ENCODE results near the gene TNKS1BP1. TPM values are rescaled to one million over a fixed set of nuclear protein-coding genes. Genes with fewer than 3 reads are reported as not detected.

TNKS1BP1 gene
- total and polyA plus RNA-seq, 9 of the 15 experiments (the other 6 are each of a cell fraction or from before 2014, with no cell fraction given) = 1.1 to 47.2 (median 10.9) TPM

DNA sequence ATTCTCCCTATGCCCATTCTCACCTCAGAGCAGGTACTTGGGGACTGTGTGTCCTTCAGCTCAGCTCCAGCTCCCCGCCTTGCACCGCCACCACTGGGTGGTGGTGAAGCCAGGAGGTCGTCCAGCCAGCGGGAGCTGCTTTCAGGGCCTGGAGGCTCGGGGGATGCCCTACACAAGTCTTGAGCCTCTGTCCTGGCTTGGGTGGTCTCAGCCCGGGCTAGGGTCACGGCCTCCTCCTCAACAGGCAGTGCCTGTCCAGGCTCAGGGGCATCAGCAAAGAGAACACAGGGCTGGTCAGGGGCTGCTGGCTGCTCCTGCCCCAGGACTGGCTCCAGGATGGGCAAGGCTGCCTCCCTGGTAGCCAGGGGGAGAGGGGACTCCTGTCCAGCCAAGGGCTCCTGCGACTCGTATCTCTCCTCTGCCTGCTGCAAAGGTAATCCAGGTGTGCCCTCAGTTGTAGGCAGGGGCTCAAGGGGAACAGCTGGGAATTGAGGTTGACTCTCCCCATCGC lies 12.2 kb downstream of the TNKS1BP1 start (continued):
- TF ChIP-seq, protein P1, sequence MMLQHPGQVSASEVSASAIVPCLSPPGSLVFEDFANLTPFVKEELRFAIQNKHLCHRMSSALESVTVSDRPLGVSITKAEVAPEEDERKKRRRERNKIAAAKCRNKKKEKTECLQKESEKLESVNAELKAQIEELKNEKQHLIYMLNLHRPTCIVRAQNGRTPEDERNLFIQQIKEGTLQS (IDR thresholded peaks at IDR 0.05) = peak; percentile 59
- TF ChIP-seq, protein P1 (CRISPR knock-in tag; conservative IDR thresholded peaks at IDR 0.05) = no peak
- TF ChIP-seq ELF2 (CRISPR knock-in tag; IDR thresholded peaks at IDR 0.05) (no peak), ZBTB8A (IDR thresholded peaks at IDR 0.05; ENCODE audit: partially characterized antibody) (no peak), ZNF583 (CRISPR knock-in tag; IDR thresholded peaks at IDR 0.05) (no peak), CHD4 (IDR thresholded peaks at IDR 0.05; ENCODE audit: insufficient read depth, insufficient replicate concordance, low read depth, low read length, poor library complexity, severe bottlenecking) (no peak), ZSCAN29 (IDR thresholded peaks at IDR 0.05) (no peak), ZNF263 (CRISPR knock-in tag; IDR thresholded peaks at IDR 0.05; ENCODE audit: borderline replicate concordance) (no peak), POLR2G (IDR thresholded peaks at IDR 0.05; ENCODE audit: low read depth, low read length) (peak; percentile 44; the same call in 1 of the 2 replicates), TBP (optimal IDR thresholded peaks at IDR 0.05; ENCODE audit: low read depth, low read length) (no peak), HIVEP1 (CRISPR knock-in tag; IDR thresholded peaks at IDR 0.05) (no peak), RBM39 (optimal IDR thresholded peaks at IDR 0.05; ENCODE audit: low read depth, low read length) (no peak), ZFP1 (CRISPR knock-in tag; IDR thresholded peaks at IDR 0.05) (no peak), RAD21 (CRISPR knock-in tag; conservative IDR thresholded peaks at IDR 0.05 in 1 of 2, IDR thresholded peaks at IDR 0.05 in 1 of 2) (no peak), HMG20B (CRISPR knock-in tag; IDR thresholded peaks at IDR 0.05) (no peak)
- TF ChIP-seq, protein P2, sequence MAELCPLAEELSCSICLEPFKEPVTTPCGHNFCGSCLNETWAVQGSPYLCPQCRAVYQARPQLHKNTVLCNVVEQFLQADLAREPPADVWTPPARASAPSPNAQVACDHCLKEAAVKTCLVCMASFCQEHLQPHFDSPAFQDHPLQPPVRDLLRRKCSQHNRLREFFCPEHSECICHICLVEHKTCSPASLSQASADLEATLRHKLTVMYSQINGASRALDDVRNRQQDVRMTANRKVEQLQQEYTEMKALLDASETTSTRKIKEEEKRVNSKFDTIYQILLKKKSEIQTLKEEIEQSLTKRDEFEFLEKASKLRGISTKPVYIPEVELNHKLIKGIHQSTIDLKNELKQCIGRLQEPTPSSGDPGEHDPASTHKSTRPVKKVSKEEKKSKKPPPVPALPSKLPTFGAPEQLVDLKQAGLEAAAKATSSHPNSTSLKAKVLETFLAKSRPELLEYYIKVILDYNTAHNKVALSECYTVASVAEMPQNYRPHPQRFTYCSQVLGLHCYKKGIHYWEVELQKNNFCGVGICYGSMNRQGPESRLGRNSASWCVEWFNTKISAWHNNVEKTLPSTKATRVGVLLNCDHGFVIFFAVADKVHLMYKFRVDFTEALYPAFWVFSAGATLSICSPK (IDR thresholded peaks at IDR 0.05; ENCODE audit: borderline replicate concordance) = no peak
- TF ChIP-seq, protein P3, sequence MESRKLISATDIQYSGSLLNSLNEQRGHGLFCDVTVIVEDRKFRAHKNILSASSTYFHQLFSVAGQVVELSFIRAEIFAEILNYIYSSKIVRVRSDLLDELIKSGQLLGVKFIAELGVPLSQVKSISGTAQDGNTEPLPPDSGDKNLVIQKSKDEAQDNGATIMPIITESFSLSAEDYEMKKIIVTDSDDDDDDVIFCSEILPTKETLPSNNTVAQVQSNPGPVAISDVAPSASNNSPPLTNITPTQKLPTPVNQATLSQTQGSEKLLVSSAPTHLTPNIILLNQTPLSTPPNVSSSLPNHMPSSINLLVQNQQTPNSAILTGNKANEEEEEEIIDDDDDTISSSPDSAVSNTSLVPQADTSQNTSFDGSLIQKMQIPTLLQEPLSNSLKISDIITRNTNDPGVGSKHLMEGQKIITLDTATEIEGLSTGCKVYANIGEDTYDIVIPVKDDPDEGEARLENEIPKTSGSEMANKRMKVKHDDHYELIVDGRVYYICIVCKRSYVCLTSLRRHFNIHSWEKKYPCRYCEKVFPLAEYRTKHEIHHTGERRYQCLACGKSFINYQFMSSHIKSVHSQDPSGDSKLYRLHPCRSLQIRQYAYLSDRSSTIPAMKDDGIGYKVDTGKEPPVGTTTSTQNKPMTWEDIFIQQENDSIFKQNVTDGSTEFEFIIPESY (CRISPR knock-in tag; IDR thresholded peaks at IDR 0.05) = peak; percentile 100
- TF ChIP-seq, protein P4, sequence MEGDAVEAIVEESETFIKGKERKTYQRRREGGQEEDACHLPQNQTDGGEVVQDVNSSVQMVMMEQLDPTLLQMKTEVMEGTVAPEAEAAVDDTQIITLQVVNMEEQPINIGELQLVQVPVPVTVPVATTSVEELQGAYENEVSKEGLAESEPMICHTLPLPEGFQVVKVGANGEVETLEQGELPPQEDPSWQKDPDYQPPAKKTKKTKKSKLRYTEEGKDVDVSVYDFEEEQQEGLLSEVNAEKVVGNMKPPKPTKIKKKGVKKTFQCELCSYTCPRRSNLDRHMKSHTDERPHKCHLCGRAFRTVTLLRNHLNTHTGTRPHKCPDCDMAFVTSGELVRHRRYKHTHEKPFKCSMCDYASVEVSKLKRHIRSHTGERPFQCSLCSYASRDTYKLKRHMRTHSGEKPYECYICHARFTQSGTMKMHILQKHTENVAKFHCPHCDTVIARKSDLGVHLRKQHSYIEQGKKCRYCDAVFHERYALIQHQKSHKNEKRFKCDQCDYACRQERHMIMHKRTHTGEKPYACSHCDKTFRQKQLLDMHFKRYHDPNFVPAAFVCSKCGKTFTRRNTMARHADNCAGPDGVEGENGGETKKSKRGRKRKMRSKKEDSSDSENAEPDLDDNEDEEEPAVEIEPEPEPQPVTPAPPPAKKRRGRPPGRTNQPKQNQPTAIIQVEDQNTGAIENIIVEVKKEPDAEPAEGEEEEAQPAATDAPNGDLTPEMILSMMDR (IDR thresholded peaks at IDR 0.05 in 2 of 3, conservative IDR thresholded peaks at IDR 0.05 in 1 of 3; ENCODE audit: insufficient read depth in 2 of 3, low read depth in 1 of 3, low read length in 3 of 3) = peak in 2 of 3 experiments; percentile 3 to 32; a peak in 2 of 6 replicates
- TF ChIP-seq, protein P5, sequence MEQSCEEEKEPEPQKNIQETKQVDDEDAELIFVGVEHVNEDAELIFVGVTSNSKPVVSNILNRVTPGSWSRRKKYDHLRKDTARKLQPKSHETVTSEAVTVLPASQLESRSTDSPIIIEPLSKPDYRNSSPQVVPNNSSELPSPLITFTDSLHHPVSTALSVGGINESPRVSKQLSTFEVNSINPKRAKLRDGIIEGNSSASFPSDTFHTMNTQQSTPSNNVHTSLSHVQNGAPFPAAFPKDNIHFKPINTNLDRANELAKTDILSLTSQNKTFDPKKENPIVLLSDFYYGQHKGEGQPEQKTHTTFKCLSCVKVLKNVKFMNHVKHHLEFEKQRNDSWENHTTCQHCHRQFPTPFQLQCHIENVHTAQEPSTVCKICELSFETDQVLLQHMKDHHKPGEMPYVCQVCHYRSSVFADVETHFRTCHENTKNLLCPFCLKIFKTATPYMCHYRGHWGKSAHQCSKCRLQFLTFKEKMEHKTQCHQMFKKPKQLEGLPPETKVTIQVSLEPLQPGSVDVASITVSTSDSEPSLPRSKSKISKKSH (CRISPR knock-in tag; IDR thresholded peaks at IDR 0.05) = no peak

All from K562 (cell line).